ENCODE results near the gene TMEM161A. TPM values are rescaled to one million over a fixed set of nuclear protein-coding genes. Genes with fewer than 3 reads are reported as not detected.

TMEM161A gene
- total RNA-seq, 4 donors from 2014 or later, result 23.4 to 31.8 (median 27.9) TPM

DNA sequence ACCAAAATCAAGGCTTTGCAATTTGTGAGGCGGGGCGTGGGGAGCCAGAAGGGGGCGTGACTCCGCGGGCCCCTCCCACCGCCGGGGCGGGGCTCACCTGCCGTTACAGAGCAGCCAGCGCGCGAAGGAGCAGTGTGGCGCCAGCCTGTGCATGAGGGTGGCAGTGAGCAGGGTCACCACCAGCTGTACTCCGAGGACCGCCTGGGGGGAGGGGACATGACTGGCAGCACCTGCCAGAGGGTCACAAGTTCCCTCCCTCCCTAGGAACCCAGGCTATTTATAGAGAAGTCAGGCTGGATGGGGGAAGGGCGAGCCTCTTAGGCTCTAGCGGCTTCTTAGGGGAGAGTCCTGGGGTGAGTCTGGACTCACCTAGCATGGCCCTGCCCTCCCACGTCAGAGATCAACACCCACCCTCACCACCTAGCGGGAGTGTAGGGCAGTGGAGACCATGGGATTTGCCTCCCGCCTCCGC, 3.6 kb downstream of the TMEM161A start:
- no peak for DNase-seq (ENCODE audit: low spot score in 2 of 2)
- Histone ChIP-seq H3K27ac (no peak overlapping the region), H3K27me3 (no peaks in the 10 kb centered on the region), H3K9me3 (no peaks in the 10 kb centered on the region), H3K4me3 (no peak overlapping the region), H3K4me1 (peaks cover 12% of the 10 kb centered on the region), H3K36me3 (peaks cover 12% of the 10 kb centered on the region)
- no peak for TF ChIP-seq EP300 (IDR thresholded peaks at IDR 0.05)
- no peak for TF ChIP-seq POLR2A (IDR thresholded peaks at IDR 0.05)
- TF ChIP-seq, protein P1, sequence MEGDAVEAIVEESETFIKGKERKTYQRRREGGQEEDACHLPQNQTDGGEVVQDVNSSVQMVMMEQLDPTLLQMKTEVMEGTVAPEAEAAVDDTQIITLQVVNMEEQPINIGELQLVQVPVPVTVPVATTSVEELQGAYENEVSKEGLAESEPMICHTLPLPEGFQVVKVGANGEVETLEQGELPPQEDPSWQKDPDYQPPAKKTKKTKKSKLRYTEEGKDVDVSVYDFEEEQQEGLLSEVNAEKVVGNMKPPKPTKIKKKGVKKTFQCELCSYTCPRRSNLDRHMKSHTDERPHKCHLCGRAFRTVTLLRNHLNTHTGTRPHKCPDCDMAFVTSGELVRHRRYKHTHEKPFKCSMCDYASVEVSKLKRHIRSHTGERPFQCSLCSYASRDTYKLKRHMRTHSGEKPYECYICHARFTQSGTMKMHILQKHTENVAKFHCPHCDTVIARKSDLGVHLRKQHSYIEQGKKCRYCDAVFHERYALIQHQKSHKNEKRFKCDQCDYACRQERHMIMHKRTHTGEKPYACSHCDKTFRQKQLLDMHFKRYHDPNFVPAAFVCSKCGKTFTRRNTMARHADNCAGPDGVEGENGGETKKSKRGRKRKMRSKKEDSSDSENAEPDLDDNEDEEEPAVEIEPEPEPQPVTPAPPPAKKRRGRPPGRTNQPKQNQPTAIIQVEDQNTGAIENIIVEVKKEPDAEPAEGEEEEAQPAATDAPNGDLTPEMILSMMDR (IDR thresholded peaks at IDR 0.05), result no peak
- TF ChIP-seq POLR2AphosphoS5 (IDR thresholded peaks at IDR 0.05), result no peak
- WGBS, result 36% methylated on average over 21 of the region's 21 CpGs

DNA sequence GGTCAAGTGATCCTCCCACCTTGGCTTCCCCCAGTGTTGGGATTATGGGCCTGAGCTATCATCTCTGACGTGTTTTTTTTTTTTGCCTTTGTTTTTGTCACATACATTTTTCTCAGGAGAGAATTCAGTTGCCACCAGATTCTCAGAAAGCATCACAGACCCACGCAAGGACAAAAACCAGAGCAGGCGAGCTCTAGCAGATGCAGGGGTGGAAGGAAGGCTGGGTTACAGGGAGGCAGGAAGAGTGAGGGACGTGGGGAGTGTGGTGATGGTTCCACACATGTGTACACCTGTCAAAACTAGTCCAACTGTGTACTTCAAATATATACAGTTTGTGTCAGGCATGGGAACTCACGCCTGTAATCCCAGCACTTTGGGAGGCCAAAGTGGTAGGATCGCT, 4.3 kb downstream of the TMEM161A start:
- H3K9me3 ChIP-seq, result no peaks in the 10 kb centered on the region
- H3K4me1 ChIP-seq, result peaks cover 12% of the 10 kb centered on the region
- H3K27me3 ChIP-seq, result no peaks in the 10 kb centered on the region
- H3K4me3 ChIP-seq, result no peak overlapping the region
- H3K36me3 ChIP-seq, result peaks cover 12% of the 10 kb centered on the region
- TF ChIP-seq POLR2A (IDR thresholded peaks at IDR 0.05) (no peak), POLR2AphosphoS5 (IDR thresholded peaks at IDR 0.05) (no peak), EP300 (IDR thresholded peaks at IDR 0.05) (no peak)
- TF ChIP-seq, protein P1 (IDR thresholded peaks at IDR 0.05), result no peak
- WGBS, result 92% methylated on average over 6 of the region's 6 CpGs
- DNase-seq (ENCODE audit: low spot score in 2 of 2), result no peak
- H3K27ac ChIP-seq, result no peak overlapping the region

DNA sequence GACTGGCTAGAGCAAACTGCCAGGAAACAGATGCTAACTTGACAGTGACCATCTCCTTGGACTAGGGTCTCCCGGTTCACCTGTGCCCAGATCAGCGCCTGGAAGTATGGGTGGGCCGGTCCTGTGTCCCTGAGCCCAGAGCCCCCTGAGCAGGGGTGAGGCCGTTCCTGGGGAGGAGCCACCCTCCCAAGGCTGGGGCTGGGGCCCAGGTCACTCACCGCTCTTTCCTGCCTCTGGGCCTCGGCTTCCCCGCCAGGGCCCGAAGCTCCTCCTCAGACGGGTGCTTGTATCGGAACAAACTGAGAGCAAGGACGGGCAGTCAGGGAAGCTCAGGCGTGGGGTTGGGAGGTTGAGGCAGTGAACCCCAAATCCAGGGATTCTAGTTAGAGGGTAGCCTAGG, 5.4 kb downstream of the TMEM161A start:
- TF ChIP-seq EP300 (IDR thresholded peaks at IDR 0.05), result no peak
- no peak for DNase-seq (ENCODE audit: low spot score in 2 of 2)
- H3K27me3 ChIP-seq, result no peaks in the 10 kb centered on the region
- H3K4me3 ChIP-seq, result no peak overlapping the region
- peaks cover 9% of the 10 kb centered on the region for H3K4me1 ChIP-seq
- WGBS, result 94% methylated on average over 11 of the region's 12 CpGs
- no peak overlapping the region for H3K27ac ChIP-seq
- no peaks in the 10 kb centered on the region for H3K9me3 ChIP-seq
- H3K36me3 ChIP-seq, result peaks cover 12% of the 10 kb centered on the region

DNA sequence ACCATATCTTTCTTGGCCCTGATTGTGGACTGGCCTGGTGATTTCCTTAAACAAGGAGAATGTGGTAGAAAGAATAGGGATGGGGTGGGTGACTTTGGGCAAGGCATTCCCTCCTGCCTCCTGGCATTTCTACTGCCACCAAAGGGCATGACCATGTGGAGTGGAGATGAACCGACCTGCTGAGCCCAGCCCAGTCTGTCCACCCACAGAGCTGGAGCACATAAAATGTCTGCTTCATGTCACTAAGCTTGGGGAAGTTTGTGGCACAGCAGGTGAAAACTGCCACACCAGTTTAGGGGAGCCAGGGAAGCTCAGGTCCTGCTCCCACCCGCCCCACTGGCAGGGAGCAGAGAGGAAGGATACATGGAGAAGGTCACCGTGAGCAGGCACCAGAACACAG, 6.3 kb downstream of the TMEM161A start:
- Histone ChIP-seq H3K36me3 (peaks cover 12% of the 10 kb centered on the region), H3K27ac (no peak overlapping the region), H3K4me1 (peaks cover under 1% of the 10 kb centered on the region), H3K27me3 (no peaks in the 10 kb centered on the region), H3K9me3 (no peaks in the 10 kb centered on the region), H3K4me3 (no peak overlapping the region)
- WGBS, result 80% methylated on average over 3 of the region's 3 CpGs
- DNase-seq (ENCODE audit: low spot score in 2 of 2), result no peak
- TF ChIP-seq EP300 (IDR thresholded peaks at IDR 0.05), result no peak
- TF ChIP-seq, protein P1 (IDR thresholded peaks at IDR 0.05), result no peak
- no peak for TF ChIP-seq POLR2AphosphoS5 (IDR thresholded peaks at IDR 0.05)
- TF ChIP-seq POLR2A (IDR thresholded peaks at IDR 0.05), result no peak

DNA sequence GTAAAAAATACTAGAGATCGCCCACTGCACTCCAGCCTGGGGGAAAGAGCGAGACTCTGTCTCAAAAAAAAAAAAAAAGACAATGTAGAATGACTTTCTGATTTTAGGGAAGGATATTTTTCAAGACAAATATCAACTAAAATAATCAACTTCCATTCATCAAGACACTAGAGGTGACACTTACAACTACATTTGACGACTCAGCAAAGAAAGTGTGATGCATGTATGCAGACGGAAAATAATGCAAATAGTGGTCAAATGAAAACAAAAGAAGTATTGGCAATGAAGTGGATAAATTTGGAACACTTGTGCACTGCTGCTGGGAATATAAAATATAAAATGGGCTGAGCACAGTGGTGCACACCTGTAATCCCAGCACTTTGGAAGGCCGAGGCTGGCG, 12.2 kb downstream of the TMEM161A start:
- Histone ChIP-seq H3K27me3 (no peaks in the 10 kb centered on the region), H3K27ac (no peak overlapping the region), H3K36me3 (peaks cover 5% of the 10 kb centered on the region), H3K4me1 (no peaks in the 10 kb centered on the region), H3K9me3 (no peaks in the 10 kb centered on the region), H3K4me3 (no peak overlapping the region)
- WGBS, result 91% methylated on average over 6 of the region's 6 CpGs
- TF ChIP-seq, protein P1 (IDR thresholded peaks at IDR 0.05), result no peak
- TF ChIP-seq EP300 (IDR thresholded peaks at IDR 0.05) (no peak), POLR2A (IDR thresholded peaks at IDR 0.05) (no peak), POLR2AphosphoS5 (IDR thresholded peaks at IDR 0.05) (no peak)
- DNase-seq (ENCODE audit: low spot score in 2 of 2), result no peak

DNA sequence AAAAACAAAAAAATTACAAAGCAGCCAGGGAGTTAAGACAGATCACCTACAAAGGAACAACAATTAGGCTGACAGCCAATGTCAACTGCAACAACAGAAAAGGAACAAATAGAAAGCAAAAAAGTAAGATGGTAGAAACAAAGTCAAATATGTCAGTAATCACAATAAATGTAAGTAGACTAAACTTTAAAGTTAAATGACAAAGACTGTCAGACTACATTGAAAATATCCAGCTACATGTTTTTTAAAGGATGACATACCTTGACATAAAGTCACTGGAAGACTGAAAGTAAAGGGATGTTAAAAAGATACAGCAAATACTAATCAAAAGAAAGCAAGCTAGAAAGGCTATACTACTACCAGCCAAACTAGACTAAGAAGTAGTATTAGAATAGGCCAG, 14.9 kb downstream of the TMEM161A start:
- no peak for DNase-seq (ENCODE audit: low spot score in 2 of 2)
- no peak for TF ChIP-seq POLR2A (IDR thresholded peaks at IDR 0.05)
- Histone ChIP-seq H3K36me3 (peaks cover 18% of the 10 kb centered on the region), H3K9me3 (no peaks in the 10 kb centered on the region), H3K27ac (no peak overlapping the region), H3K27me3 (no peaks in the 10 kb centered on the region), H3K4me3 (no peak overlapping the region), H3K4me1 (no peaks in the 10 kb centered on the region)
